Stimulated activated CD4-positive, alpha-beta T cell treated with anti-CD3 and anti-CD28 coated beads, Interleukin-15, amount 100 ng/mL, for 1 hour (primary cell): ENCODE data around the gene NKG7.

Source experiments
- DNase-seq, 2 donors: peaks; one replicate each; pipeline ENCODE4 v3.0.0-alpha.2; 2020; ENCODE audit warnings: low read depth in 1 of 2, low spot score in 1 of 2

The NKG7 gene

GRCh38 chr19:51391073-51391611 lies 18.7 kb upstream of the NKG7 start:
- DNase-seq: no peak

DNA sequence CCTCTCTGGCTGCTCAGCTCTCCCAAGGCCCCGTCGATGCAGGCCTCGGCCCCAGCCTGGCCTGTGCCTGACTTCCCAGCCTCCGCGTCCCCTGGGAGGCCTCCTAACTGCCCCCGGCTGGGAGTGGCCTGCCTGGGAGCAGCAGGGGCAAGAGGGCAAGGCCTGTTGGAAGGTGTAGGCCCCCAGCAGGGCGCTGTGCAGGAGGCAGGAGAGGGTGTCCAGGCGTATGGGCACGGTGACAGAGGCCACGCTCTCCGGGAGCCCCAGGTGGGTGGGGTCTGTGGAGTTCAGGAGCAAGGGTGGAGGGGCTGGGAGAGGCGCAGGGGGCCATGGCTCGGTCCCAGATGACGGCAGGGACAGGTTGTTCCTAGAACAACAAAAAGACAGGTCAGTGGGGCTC lies 16.7 kb upstream of the NKG7 start:
- DNase-seq: no peak

DNA sequence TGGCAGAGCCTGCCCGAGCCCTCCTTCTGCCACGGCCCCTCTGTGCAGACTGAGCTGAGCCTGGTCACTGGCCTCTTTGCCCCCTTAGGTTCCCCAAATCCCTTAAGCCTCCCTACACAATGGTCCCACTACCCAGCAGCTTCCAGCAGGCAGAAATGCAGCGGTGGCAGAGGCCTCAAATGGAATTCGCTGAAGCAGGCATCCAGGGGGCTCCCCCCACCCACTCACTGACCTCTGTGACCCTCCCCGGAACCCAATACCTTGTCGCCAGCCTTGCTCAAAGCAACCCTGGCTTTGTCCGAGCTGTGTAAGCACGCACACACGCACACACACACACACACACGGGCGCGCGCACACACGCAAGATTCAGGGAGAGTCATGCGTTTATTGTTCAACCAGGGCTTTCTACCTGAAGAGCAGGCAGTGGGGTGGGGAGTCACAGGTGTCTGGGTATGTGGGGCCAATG lies 15.5 kb upstream of the NKG7 start, which contains the start of gene LIM2:
Gene LIM2 (minus strand): TSS at position 51 of the 466 bp plus-strand sequence. CDS start 531 bp downstream, outside the sequence.
- no peak for DNase-seq

GRCh38 chr19:51386882-51387520 lies 14.5 kb upstream of the NKG7 start:
- DNase-seq: no peak

DNA sequence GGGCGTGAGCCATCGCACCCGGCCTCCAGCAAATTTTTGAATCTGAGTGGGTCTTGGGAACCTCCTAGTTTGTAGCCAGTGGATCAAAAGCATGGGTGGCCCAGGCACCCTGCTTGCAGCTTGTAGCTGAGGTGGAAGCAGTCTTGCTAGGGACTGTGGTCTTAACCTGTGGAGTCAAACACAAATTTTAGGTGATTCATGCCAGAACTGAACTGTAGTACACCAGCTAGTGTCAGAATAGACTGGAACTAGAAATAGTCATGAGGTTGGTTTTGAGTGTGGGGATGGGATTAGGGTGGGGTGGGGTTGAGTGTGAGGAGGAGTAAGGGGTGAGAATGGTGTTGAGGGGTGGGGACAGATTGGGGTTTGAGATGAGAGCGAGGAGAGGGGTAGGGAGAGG lies 9.6 kb upstream of the NKG7 start:
- no peak for DNase-seq

DNA sequence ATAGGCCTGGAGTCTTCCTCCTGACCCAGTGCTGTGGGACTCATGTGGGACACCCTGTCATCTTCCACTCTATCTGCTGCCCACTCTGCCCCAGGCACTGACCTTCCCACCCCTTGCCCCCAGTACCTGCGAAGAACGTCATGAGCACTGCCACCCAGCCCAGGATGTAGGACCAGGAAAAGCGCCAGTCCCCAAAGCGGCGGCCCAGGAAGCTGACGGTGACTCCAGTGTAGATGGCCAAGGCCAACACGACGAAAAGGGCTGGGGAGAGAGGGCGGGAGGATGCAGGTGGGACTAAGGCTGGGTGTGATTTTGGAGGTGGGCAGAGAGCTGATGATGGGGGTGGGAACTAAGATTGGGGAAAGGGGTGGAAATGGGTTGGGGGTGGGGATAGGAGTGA lies 7.9 kb upstream of the NKG7 start:
- DNase-seq: no peak

- DNase-seq: no peak
Observed at GRCh38 chr19:51377422-51377821, 5.0 kb upstream of the NKG7 start.

DNA sequence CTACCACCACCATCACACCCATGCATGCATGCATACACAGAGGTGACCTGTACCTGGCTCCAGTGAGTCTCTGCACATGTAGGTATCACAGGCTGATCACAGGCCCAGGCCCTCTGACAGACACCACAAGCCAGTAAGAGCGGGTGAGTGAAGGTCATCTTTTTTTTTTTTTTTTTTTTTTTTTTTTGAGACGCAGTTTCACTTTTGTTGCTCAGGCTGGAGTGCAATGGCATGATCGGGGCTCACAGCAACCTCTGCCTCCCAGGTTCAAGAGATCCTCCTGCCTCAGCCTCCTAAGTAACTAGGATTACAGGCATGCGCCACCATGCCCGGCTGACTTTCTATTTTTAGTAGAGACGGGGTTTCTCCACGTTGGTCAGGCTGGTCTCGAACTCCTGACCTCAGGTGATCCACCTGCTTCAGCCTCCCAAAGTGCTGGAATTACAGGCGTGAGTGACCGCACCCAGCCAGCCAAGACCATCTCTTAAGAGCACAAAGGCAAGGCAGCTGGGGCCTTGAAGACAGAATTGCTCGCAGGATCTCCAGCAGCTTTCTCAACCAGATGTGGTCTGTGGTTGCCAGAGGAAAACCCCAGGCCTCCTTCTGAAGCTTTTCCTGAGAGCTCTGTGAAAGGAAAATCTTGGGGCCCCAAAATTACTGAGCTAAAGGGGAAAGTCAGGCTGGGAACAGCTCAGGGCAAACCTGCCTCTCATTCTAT lies 3.2 kb upstream of the NKG7 start:
- DNase-seq: no peak

- no peak for DNase-seq
Observed at GRCh38 chr19:51372021-51372648, 319 bp downstream of the NKG7 start.

DNA sequence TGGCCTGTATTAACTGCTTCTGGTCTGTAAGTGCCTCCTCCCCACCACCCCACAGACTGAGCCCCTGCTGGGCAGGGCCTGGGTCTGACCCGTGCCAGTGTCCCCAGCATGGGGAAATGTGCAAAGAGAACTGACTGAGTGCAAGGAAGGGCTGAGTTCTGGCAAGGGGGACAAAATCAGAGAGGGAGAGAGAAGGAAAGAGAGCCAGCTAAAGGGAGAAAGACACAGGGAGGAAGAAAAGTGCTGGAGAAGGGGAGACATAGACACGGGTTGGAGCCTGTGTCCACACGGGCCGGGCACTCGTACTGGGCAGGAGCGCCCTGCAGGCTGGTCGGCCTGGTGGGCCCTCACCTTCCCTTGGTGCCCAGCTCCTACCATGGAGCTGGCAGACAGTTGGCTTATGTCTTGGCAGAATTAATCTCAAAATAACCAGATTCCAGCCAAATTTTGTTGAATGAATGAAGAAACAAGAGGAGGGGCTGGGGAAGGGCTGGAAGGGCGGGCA lies 1.2 kb downstream of the NKG7 start:
- no peak for DNase-seq

DNA sequence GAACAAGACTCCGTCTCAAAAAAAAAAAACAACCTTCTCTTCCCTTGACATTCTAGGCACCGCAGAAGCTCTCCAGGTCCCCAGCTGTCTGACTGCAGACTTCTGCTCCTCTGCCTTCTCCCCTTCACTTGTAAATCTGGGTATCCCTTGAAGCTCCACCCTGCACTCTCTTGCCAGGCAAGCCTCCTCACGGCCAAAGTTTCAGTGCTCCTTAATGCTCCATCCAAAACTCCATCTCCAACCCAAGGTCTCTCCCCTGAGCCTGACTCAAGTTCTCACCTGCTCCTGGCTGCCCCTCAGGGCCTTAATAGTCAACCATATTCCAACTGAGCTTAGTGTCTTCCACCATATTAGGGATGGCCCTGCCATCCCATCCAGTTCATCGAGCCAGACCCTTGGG lies 2.2 kb downstream of the NKG7 start:
- no peak for DNase-seq

- no peak for DNase-seq
Observed at GRCh38 chr19:51368366-51369282, 3.8 kb downstream of the NKG7 start, which contains the start of gene CLDND2. Gene CLDND2 (minus strand): TSS chr19:51369003. CDS start chr19:51368577, 426 bp downstream.

- peak; percentile 88 to 96 for DNase-seq
Observed at GRCh38 chr19:51367565-51368365, 4.7 kb downstream of the NKG7 start.

DNA sequence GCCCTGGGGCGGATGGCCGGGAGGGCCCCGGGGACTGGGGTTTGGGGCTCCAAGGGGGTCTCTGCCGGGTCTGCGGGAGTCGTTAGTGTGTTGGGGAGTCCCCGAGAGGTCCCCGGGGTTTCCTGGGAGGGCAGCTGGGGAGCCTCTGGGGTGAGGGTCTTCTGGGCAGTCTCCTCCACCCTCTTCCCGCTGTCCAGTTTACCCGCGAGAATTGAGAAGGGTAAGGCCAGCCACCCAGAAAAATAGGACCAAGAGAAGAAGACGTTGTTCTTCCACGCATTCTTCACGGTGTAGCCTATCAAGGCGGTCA lies 5.2 kb downstream of the NKG7 start:
- DNase-seq: no peak

DNA sequence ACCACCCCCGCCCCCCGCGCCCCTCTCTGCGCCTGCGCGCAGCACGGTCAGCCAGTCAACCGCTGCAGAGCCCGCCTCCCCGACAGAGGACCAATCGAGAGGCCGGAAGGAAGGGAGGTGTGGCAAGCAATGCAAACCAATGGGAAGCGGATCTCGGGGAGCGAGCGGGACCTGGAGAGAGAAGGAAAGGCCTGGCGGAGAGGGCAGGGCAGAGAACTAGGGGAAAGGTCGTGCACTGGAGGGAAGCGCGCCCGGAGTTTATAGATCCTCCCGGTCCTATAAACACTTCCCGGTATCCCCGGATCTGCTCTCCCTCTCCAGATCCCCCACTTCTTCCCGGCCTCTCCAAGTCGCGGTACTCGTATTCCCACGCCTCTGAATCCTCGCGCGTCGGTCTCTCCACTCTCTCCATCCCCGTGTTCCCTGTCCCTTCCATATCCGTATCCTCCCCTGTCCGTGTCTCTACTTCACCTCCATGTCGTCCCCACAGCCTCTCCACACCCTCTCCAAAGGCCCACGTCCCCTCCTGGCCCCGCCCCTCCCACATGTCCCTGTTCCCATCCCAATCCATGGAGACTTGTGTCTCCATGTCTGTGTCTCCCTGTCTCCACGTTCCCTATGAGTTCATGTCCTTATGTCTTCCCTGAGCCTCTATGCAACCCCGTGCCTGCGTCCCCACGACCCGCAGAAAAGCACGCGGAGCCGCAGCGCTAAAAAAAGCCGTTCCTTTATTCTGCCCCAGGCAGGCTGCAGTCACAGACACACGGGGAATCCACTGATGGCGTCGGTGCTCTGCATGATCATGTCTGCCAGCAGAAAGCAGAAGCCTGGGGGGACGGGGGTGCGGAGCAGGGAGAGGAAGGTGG lies 5.8 kb downstream of the NKG7 start:
- DNase-seq: peak; percentile 84 to 85

DNA sequence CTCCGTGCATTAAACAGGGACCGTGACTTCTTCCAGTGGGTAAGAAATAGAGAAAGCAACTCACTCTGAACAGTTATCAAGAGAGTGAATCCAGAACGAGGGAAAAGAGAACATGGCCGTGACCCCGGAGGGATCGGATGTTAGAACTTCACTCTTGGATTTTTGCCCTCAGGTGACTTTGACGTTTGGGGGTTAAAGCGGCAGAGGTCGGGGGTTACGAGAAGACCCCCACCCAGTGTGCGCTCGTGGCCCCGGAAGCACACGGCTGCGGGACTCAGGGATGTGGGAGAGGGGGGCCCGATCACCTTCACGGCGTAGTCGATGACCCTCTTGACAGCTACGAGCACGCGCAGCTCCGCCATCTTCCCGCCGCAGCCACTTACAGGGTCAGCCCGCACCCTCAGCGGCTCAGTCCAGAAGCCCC lies 6.5 kb downstream of the NKG7 start, which contains the start of gene ETFB:
Gene ETFB (minus strand): TSS at position 424 of the 424 bp plus-strand sequence. CDS start 62 bp downstream, at position 362.
- DNase-seq: no peak

GRCh38 chr19:51365211-51365964 lies 7.1 kb downstream of the NKG7 start:
- no peak for DNase-seq
